Measurements from ENCODE around the gene MLH1.

The MLH1 gene

GRCh38 chr3:37029516-37030163 is 36.3 kb downstream of the MLH1 start:
- H3K4me3 ChIP-seq (ENCODE audit: control insufficient read depth, low read depth, low read length), result no peak overlapping the region
- peak; percentile 18 for DNase-seq (ENCODE audit: low read depth)
- TF ChIP-seq CTCF (conservative IDR thresholded peaks at IDR 0.05; ENCODE audit: control insufficient read depth, insufficient read depth, low read depth, low read length), result no peak

- DNase-seq (ENCODE audit: low read depth), result no peak
- H3K4me3 ChIP-seq (ENCODE audit: control insufficient read depth, low read depth, low read length), result no peak overlapping the region
- TF ChIP-seq CTCF (conservative IDR thresholded peaks at IDR 0.05; ENCODE audit: control insufficient read depth, insufficient read depth, low read depth, low read length), result no peak
Measured at GRCh38 chr3:37030588-37030987, 37.3 kb downstream of the MLH1 start.

GRCh38 chr3:37031096-37031682 is 37.9 kb downstream of the MLH1 start:
- TF ChIP-seq CTCF (conservative IDR thresholded peaks at IDR 0.05; ENCODE audit: control insufficient read depth, insufficient read depth, low read depth, low read length), result no peak
- no peak overlapping the region for H3K4me3 ChIP-seq (ENCODE audit: control insufficient read depth, low read depth, low read length)
- peak; percentile 30 for DNase-seq (ENCODE audit: low read depth)

DNA sequence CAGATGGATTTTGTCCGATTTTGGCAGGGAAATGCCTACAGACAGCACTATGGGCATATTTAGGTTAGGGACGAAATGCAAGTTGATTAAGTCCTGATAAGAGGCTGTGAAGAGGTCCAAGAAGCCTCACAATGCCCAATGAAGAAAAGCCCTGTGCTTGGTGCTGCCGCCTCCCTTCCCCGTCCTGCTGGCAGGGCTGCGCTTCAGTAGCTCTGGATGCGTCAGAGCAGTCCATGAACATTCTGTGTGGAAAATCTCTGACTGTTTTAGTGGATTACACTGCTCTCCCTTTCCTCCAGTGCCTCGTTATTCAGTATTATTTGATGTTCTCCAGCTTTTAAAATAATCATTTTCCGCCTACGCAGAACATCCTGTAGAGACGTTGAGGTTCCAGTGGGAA is 39.6 kb downstream of the MLH1 start:
- no peak for TF ChIP-seq CTCF (conservative IDR thresholded peaks at IDR 0.05; ENCODE audit: control insufficient read depth, insufficient read depth, low read depth, low read length)
- peak; percentile 66 for DNase-seq (ENCODE audit: low read depth)
- no peak overlapping the region for H3K4me3 ChIP-seq (ENCODE audit: control insufficient read depth, low read depth, low read length)

DNA sequence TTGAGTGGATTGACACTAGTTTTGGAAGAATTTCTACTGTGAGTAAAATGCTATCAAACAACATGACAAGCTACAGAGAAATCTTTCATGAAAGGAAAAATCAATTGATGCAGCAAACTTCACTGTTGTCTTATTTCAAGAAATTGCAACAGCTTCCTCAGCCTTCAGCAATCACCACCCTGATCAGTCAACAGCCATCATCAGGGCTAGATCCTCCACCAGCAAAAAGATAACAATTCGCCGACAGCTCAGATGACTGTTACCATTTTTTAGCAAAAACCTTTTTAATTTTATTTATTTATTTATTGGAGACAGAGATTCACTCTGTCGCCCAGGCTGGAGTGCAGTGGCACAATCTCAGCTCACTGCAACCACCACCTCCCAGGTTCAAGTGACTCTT is 44.0 kb downstream of the MLH1 start:
- H3K4me3 ChIP-seq (ENCODE audit: control insufficient read depth, low read depth, low read length), result no peak overlapping the region
- no peak for DNase-seq (ENCODE audit: low read depth)
- no peak for TF ChIP-seq CTCF (conservative IDR thresholded peaks at IDR 0.05; ENCODE audit: control insufficient read depth, insufficient read depth, low read depth, low read length)

DNA sequence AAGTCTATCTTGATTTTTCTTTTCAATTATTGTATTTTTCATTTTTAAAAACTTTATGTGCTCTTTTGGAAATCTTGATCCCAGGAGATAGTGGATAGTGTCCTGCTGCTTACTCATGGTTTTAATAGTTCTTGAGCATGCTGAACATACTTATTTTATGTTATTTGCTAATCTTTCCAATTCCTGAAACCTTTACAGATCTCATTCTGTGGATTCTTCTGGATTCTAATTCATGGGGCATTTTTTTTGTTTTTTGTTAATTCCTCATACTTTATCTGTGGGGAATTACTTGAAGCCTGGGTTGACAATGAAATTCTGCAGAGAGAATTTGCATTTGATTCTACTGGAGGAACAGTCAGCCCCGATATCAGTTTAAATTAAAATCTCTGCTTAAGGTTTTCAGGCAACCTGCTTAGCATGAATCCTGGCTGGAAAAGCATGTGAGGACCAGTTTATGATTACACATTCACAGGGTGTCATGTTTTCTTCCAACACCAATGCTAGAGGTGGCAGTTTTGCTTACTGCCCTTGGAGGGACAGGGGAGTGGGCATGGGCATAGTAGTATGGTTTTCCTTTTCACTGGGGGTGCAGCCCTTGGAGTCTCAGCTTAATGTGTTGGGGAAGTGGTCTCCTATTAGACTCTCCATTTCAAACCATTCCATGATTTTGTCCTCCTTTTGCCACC is 46.0 kb downstream of the MLH1 start:
- no peak overlapping the region for H3K4me3 ChIP-seq (ENCODE audit: control insufficient read depth, low read depth, low read length)
- TF ChIP-seq CTCF (conservative IDR thresholded peaks at IDR 0.05; ENCODE audit: control insufficient read depth, insufficient read depth, low read depth, low read length), result no peak
- no peak for DNase-seq (ENCODE audit: low read depth)
